Measurements from ENCODE around the gene ALDH3B2. TPM values are rescaled to one million over a fixed set of nuclear protein-coding genes. Genes with fewer than 3 reads are reported as not detected.

ALDH3B2 gene
- polyA plus RNA-seq, 1 donor: 0.90 TPM

DNA sequence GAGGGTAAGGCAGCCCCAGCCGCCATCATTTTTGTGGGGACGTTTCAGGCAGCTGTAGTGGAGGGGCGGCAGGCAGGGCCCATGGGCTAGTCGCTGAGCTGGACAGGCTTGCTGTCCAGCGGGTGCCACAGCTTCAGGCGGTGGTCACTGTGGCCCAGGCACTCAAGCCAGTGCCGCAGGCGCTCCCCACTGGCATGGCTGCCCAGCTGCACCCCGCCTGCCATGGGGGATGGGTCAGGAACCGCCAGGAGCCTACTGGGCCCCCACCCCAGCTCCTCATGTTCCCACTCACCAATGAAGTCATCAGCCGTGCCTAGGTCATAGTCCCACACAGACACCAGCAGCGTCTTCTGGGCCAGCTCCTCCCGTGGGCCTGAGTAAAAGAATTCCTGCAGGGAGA is 61.7 kb downstream of the ALDH3B2 start:
- DNase-seq: no peak

Other genes with a start within 250 kb of the ALDH3B2 start
- gene RPS6KB2, start 246.1 kb downstream of the ALDH3B2 start, polyA plus RNA-seq (ENCODE audit: insufficient read length): 30.3 TPM
- gene PTPRCAP, start 236.9 kb downstream of the ALDH3B2 start, polyA plus RNA-seq (ENCODE audit: insufficient read length): 0.67 TPM
- gene CORO1B, start 231.1 kb downstream of the ALDH3B2 start, polyA plus RNA-seq (ENCODE audit: insufficient read length): 30.0 TPM
- gene GPR152, start 221.9 kb downstream of the ALDH3B2 start, polyA plus RNA-seq (ENCODE audit: insufficient read length): not detected
- gene CABP4, start 219.3 kb downstream of the ALDH3B2 start, polyA plus RNA-seq (ENCODE audit: insufficient read length): 2.5 TPM
- gene TMEM134, start 205.4 kb downstream of the ALDH3B2 start, polyA plus RNA-seq (ENCODE audit: insufficient read length): 61.4 TPM
- 48.1 TPM for gene AIP, start 191.6 kb downstream of the ALDH3B2 start, polyA plus RNA-seq (ENCODE audit: insufficient read length)
- 7.4 TPM for gene PITPNM1, start 169.3 kb downstream of the ALDH3B2 start, polyA plus RNA-seq (ENCODE audit: insufficient read length)
- 23.6 TPM for gene CDK2AP2, start 166.5 kb downstream of the ALDH3B2 start, polyA plus RNA-seq (ENCODE audit: insufficient read length)
- not detected for gene CABP2, start 151.2 kb downstream of the ALDH3B2 start, polyA plus RNA-seq (ENCODE audit: insufficient read length)
- gene GSTP1, start 90.8 kb downstream of the ALDH3B2 start, polyA plus RNA-seq (ENCODE audit: insufficient read length): 215 TPM
- 155 TPM for gene NDUFV1, start 67.7 kb downstream of the ALDH3B2 start, polyA plus RNA-seq (ENCODE audit: insufficient read length)
- 3.7 TPM for gene NUDT8, start 44.7 kb downstream of the ALDH3B2 start, polyA plus RNA-seq (ENCODE audit: insufficient read length)
- not detected for gene TBX10, start 34.9 kb downstream of the ALDH3B2 start, polyA plus RNA-seq (ENCODE audit: insufficient read length)
- gene ACY3, start 23.9 kb downstream of the ALDH3B2 start, polyA plus RNA-seq (ENCODE audit: insufficient read length): not detected

Data from hindlimb muscle (tissue), 1 donor.